ENCODE results near the gene ARSI.

The ARSI gene

GRCh38 chr5:150289551-150290390 lies 12.9 kb downstream of the ARSI start, which contains the start of gene CAMK2A:
Gene CAMK2A (minus strand): TSS chr5:150289773. CDS start chr5:150289625, 148 bp downstream.
- no peak for DNase-seq

- DNase-seq, result no peak
Measured at GRCh38 chr5:150288791-150289190, 13.9 kb downstream of the ARSI start.

GRCh38 chr5:150288361-150288760 lies 14.3 kb downstream of the ARSI start:
- DNase-seq, result no peak

- no peak for DNase-seq
Measured at GRCh38 chr5:150286820-150287219, 15.9 kb downstream of the ARSI start.

DNA sequence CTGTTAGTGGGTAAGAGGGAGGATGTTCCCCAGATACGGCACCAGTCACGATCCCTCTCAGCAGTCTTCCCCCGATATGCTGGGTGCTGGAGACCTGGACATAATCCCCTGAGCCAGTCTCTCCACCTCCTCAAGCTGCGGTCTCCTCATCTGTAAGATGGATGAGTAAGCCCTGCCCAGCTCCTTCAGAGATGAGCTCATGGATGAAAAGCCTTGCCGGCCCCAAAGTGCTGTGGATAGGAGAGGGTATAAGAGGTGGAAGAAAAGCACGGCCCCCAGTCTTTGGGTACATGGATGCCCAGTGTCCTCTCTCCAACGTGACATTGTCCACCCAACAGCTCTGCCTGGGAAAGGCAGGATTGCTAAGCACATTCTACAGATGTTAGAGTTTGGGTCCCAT lies 17.6 kb downstream of the ARSI start:
- no peak for DNase-seq

DNA sequence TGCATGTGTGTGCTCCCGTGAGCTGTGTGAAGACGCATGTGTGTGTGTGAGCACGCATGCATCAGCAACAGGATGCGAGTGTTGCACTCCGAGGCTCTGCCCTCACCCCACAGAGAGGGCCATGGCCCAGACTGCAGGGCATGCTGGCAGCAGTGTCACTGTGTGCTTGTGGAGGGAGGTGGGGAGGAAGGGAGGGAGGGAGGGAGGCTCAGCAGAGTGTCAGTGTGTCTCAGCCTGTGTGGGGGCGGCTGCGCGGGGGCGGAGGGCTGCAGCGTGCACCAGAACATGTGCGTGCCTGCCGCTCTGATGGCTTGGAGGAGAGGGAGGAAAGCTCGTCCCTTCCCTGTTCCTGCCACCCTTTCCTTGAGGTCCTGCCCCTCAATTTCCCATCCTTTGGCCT lies 18.4 kb downstream of the ARSI start:
- DNase-seq, result no peak

GRCh38 chr5:150283904-150284303 lies 18.8 kb downstream of the ARSI start:
- DNase-seq, result no peak

- no peak for DNase-seq
Measured at GRCh38 chr5:150281987-150282386, 20.7 kb downstream of the ARSI start.

DNA sequence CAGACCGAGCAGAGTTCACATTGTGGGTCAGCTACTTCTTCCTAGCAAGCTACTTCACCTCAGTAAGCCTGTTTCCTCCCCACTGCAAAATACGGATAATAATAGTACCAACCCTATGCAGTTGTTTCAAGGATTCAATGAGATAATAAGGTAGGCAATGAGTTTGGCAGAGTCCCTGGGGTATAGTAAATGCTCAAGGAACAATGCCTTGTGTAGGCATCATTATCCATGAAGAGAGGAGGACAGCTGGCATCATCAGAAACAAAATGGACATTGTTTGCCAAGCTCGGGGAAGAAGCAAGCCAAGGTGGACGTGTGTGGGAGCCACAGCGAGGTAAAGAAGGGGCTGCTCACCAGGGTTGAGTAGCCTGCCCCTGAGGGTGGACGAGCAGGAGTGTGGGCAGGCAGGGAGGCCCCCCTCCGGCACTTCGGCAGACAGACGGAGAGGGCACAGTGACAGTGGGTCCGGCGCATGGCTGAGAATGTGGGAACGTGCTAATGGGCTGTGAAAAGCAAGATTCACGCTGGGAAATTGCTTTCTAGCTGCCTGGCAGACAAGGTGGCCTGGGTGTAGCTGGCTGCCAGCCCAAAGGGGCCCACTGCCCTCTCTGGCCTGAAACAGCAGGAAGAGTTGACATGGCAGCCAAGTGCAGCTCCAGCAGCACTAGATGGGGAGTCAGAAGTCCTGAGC lies 23.2 kb downstream of the ARSI start:
- DNase-seq, result no peak

DNA sequence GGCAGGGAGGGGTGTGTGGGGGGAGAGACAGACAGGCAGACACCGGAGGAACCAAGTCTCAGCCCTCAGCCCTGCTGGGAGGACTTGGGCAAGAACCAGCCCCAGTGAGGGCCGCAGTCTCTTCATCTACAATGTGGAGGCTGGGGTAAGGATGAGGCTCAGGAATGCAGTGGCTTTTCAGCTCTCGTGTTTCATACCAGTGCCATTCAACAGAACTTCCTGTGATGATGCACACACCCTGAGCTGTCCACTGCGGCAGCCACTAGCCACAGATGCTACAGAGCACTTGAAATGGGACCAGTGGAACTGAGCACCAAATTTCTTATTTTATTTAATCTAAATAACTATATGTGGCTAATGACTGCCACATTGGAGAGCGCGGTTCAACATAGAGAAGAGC lies 23.8 kb downstream of the ARSI start:
- no peak for DNase-seq

- DNase-seq, result no peak
Measured at GRCh38 chr5:150278046-150278730, 24.5 kb downstream of the ARSI start.

- no peak for DNase-seq
Measured at GRCh38 chr5:150277043-150277442, 25.7 kb downstream of the ARSI start.

DNA sequence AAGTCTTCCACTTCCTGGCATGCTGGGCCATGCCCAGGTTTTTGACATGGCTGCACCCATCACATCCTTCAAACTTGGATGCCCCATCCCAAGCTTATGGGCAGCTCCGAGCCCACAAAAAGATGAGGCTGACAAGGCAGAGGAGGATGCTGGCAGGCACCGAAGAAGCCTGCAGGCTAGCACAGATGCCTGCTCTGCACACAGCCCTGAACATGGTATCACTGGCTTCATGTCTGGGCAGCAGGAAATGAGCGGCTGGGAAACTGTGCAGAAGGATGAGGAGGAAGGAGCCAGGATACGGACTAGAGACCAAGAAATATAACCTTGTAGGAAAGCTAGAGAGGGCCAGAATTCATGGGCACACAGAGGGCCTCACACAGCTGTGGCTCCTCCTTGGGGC lies 27.9 kb downstream of the ARSI start:
- DNase-seq, result no peak

DNA sequence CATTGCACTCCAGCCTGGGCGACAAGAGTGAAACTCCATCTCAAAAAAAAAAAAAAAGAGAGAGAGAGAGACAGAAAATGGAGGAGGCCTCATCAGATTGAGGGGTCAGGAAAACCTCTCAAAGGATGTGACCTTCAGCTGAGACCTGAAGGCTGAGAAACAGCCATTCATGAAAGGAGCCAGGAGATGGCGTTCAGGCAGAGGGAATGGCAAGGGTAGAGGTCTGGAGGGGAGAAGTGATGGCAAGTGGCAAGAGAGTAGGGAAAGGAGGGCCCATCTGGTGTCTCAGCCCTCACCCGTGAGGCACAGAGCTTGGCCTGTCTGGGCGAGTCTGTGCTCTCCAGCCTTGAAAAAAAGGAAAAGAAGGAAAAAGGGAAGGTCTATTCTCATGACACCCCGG lies 30.2 kb downstream of the ARSI start:
- DNase-seq, result peak; percentile 13

DNA sequence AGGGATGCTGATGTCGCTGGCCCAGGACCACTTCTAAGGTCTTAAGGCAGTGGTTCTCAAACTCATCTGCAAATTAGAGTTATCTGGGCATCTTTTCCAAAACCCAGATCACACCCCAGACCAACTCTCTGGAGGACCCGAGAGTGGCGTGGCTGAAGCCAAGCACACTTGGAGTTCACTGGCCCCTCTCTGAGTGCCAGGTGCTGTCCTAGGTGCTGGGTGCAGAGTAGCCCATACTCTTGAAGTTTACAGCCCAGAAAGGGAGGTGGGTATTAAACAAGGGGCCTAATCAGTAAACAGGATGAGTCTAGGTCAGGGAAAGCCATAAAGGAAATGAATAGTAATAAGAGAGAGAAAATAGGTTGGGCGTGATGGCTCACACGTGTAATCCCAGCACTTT lies 30.8 kb downstream of the ARSI start:
- DNase-seq, result no peak

- no peak for DNase-seq
Measured at GRCh38 chr5:150271296-150271692, 31.4 kb downstream of the ARSI start.

GRCh38 chr5:150270541-150271295 lies 32.0 kb downstream of the ARSI start:
- DNase-seq, result no peak

DNA sequence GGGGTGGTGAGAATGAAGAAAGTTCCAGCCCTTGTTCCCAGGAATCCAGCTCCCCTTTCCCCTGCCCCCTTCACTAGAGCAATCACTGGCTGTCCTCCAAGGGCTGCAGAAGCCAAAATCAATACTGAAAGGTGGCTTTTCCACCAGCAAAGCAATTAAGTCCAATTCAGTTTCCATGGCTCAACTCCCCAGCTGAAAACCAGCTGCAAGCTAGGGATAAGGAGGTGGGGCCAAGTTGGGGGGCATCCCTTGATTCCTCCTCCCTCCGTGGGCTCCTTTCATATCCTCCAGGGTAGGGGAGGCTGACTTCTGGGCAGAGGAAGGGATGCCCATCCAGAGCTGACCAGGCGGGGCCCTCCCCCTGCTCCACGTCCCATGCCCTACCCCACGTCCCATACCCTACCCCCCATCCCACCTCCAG lies 35.8 kb downstream of the ARSI start:
- no peak for DNase-seq

- no peak for DNase-seq
Measured at GRCh38 chr5:150265870-150266383, 36.8 kb downstream of the ARSI start.

- DNase-seq, result no peak
Measured at GRCh38 chr5:150264667-150265603, 37.8 kb downstream of the ARSI start.

- DNase-seq, result no peak
Measured at GRCh38 chr5:150263801-150264621, 38.7 kb downstream of the ARSI start.
